ENCODE data around the gene PLA2R1. TPM values are rescaled to one million over a fixed set of nuclear protein-coding genes. Genes with fewer than 3 reads are reported as not detected.

The PLA2R1 gene
- total RNA-seq, 2 donors from 2014 or later = 3.2 to 6.7 TPM

GRCh38 chr2:159946326-159946999 lies 116.0 kb downstream of the PLA2R1 start:
- DNase-seq = no peak
- Histone ChIP-seq H3K9ac (ENCODE audit: low read depth in 2 of 2, low read length in 2 of 2) (no peak overlapping the region), H3K27me3 (no peaks in the 10 kb centered on the region), H3K9me3 (no peaks in the 10 kb centered on the region), H3K4me3 (no peak overlapping the region), H3K36me3 (no peaks in the 10 kb centered on the region), H3K4me1 (no peaks in the 10 kb centered on the region), H3K27ac (no peak overlapping the region)
- intact Hi-C loops (cut with DNase I) = no loop called here
- TF ChIP-seq CTCF (IDR thresholded peaks at IDR 0.05) = no peak

GRCh38 chr2:159944874-159945273 lies 117.5 kb downstream of the PLA2R1 start:
- DNase-seq = no peak
- Histone ChIP-seq H3K4me3 (no peak overlapping the region), H3K9me3 (no peaks in the 10 kb centered on the region), H3K27ac (no peak overlapping the region), H3K9ac (ENCODE audit: low read depth in 2 of 2, low read length in 2 of 2) (no peak overlapping the region), H3K36me3 (no peaks in the 10 kb centered on the region), H3K4me1 (no peaks in the 10 kb centered on the region), H3K27me3 (no peaks in the 10 kb centered on the region)
- TF ChIP-seq CTCF (IDR thresholded peaks at IDR 0.05) = no peak
- intact Hi-C loops (cut with DNase I) = no loop called here

- H3K27ac ChIP-seq = no peak overlapping the region
- intact Hi-C loops (cut with DNase I) = no loop called here
- H3K4me3 ChIP-seq = no peak overlapping the region
- DNase-seq = no peak
- no peak overlapping the region for H3K9ac ChIP-seq (ENCODE audit: low read depth in 2 of 2, low read length in 2 of 2)
- H3K9me3 ChIP-seq = no peaks in the 10 kb centered on the region
- H3K36me3 ChIP-seq = no peaks in the 10 kb centered on the region
- no peaks in the 10 kb centered on the region for H3K27me3 ChIP-seq
- no peak for TF ChIP-seq CTCF (IDR thresholded peaks at IDR 0.05)
- no peaks in the 10 kb centered on the region for H3K4me1 ChIP-seq
Observed at GRCh38 chr2:159942146-159942545, 120.3 kb downstream of the PLA2R1 start.

- Histone ChIP-seq H3K4me3 (no peak overlapping the region), H3K27me3 (no peaks in the 10 kb centered on the region), H3K9ac (ENCODE audit: low read depth in 2 of 2, low read length in 2 of 2) (no peak overlapping the region), H3K36me3 (no peaks in the 10 kb centered on the region), H3K27ac (no peak overlapping the region), H3K4me1 (no peaks in the 10 kb centered on the region), H3K9me3 (no peaks in the 10 kb centered on the region)
- no peak for TF ChIP-seq CTCF (IDR thresholded peaks at IDR 0.05)
- intact Hi-C loops (cut with DNase I) = no loop called here
- no peak for DNase-seq
Observed at GRCh38 chr2:159941729-159942128, 120.7 kb downstream of the PLA2R1 start.

DNA sequence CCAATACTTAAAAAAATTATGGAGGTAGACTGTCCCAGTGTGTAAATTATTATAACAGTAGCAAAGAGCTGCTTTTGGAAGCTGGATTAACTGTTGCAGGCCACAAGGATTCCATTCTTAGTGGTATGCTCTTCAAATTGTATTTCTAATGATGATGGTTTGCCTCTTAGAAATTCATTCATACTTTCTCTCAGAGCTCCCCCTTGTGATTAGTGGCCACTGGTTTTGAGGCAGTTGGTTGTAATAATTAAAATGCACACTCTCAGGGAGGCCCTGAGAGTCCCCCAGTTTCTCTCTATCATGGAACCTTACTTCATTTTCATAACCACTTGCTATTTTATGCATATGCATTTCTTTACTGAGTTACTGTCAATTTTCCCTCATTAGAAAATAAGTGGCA lies 122.5 kb downstream of the PLA2R1 start:
- Histone ChIP-seq H3K27ac (no peak overlapping the region), H3K9ac (ENCODE audit: low read depth in 2 of 2, low read length in 2 of 2) (no peak overlapping the region), H3K4me3 (no peak overlapping the region), H3K9me3 (no peaks in the 10 kb centered on the region), H3K27me3 (no peaks in the 10 kb centered on the region), H3K4me1 (no peaks in the 10 kb centered on the region), H3K36me3 (no peaks in the 10 kb centered on the region)
- no peak for TF ChIP-seq CTCF (IDR thresholded peaks at IDR 0.05)
- intact Hi-C loops (cut with DNase I) = no loop called here
- DNase-seq = no peak

Data from colonic mucosa (tissue), 4 donors.